ENCODE measurements around the gene MMP24.

DNA sequence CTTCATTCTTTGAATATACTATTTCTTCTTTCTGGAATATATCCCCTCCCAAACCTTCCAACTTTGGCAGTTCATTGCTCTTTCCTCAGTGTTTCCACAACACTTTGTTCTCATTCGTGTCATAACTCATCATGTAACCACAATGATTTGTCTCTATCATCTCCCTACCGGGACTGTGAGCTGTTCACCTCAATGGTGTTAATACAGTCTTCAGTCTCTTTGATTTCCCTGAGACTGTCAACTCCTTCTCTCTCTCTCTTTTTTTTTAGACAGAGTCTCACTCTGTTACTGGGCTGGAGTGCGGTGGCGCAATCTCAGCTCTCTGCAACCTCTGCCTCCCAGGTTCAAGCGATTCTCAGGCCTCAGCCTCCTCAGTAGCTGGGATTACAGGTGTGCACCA lies 2.5 kb upstream of the MMP24 start:
- TF ChIP-seq, protein P1, sequence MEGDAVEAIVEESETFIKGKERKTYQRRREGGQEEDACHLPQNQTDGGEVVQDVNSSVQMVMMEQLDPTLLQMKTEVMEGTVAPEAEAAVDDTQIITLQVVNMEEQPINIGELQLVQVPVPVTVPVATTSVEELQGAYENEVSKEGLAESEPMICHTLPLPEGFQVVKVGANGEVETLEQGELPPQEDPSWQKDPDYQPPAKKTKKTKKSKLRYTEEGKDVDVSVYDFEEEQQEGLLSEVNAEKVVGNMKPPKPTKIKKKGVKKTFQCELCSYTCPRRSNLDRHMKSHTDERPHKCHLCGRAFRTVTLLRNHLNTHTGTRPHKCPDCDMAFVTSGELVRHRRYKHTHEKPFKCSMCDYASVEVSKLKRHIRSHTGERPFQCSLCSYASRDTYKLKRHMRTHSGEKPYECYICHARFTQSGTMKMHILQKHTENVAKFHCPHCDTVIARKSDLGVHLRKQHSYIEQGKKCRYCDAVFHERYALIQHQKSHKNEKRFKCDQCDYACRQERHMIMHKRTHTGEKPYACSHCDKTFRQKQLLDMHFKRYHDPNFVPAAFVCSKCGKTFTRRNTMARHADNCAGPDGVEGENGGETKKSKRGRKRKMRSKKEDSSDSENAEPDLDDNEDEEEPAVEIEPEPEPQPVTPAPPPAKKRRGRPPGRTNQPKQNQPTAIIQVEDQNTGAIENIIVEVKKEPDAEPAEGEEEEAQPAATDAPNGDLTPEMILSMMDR (IDR thresholded peaks at IDR 0.05) = no peak
- no peak for TF ChIP-seq EZH2phosphoT487 (IDR thresholded peaks at IDR 0.05)

Data from neural progenitor cell (in vitro differentiated cells).